GM23338 (cell line): Measurements from ENCODE around the gene STIM1.

Source experiments
- CREB1 ChIP-seq: fragments of 250-450 bp; sonication (Bioruptor Pico); IDR thresholded peaks from 2 replicates; pipeline ENCODE4 v1.5.0; 2020; ENCODE audit warnings: low read depth, mild to moderate bottlenecking, moderate library complexity
- CTCF ChIP-seq, 2 experiments: fragments of 200-600 bp in 1 of 2; sonication (generic) in 1 of 2; conservative IDR thresholded peaks; 2 replicates each; pipeline versions ENCODE4 v1.5.1 to v1.6.1; 2016 to 2017; ENCODE audit warnings: antibody characterized with exemption in 2 of 2, low read depth in 2 of 2, mild to moderate bottlenecking in 2 of 2, moderate library complexity in 1 of 2
- ETS1 ChIP-seq: IDR thresholded peaks from 2 replicates; pipeline ENCODE4 v1.6.1; 2016; ENCODE audit warnings: antibody characterized with exemption
- EZH2 ChIP-seq: fragments of 200-600 bp; sonication (generic); IDR thresholded peaks from one replicate; pipeline ENCODE4 v1.8.0; 2017; ENCODE audit warnings: antibody characterized with exemption, mild to moderate bottlenecking, low read depth; ENCODE audit not compliant: unreplicated experiment
- EZH2phosphoT487 ChIP-seq: fragments of 200-600 bp; sonication (generic); IDR thresholded peaks from one replicate; pipeline ENCODE4 v1.8.1; 2018; ENCODE audit warnings: antibody characterized with exemption; ENCODE audit not compliant: unreplicated experiment
- JUNB ChIP-seq: IDR thresholded peaks from one replicate; pipeline ENCODE4 v1.6.1; 2016; ENCODE audit warnings: antibody characterized with exemption; ENCODE audit not compliant: unreplicated experiment
- POLR2AphosphoS5 ChIP-seq: IDR thresholded peaks from 2 replicates; pipeline ENCODE4 v1.6.1; 2016; ENCODE audit warnings: antibody characterized with exemption, low read depth
- REST ChIP-seq: IDR thresholded peaks from one replicate; pipeline ENCODE4 v1.6.1; 2018; ENCODE audit warnings: antibody characterized with exemption; ENCODE audit not compliant: unreplicated experiment
- ZNF331 ChIP-seq: fragments of 250-450 bp; sonication (Bioruptor Pico); IDR thresholded peaks from 2 replicates; pipeline ENCODE4 v1.5.0; 2020; ENCODE audit warnings: low read depth, mild to moderate bottlenecking, moderate library complexity
- ZNF462 ChIP-seq: fragments of 250-450 bp; sonication (Bioruptor Pico); IDR thresholded peaks from 2 replicates; pipeline ENCODE4 v1.5.0; 2020; ENCODE audit warnings: mild to moderate bottlenecking, moderate library complexity

GRCh38 chr11:3882655-3883054 is 27.2 kb downstream of the STIM1 start:
- TF ChIP-seq EZH2 (no peak), REST (no peak), CTCF (conservative IDR thresholded peaks at IDR 0.05; ENCODE audit: low read depth in 2 of 2) (no peak), ETS1 (no peak), JUNB (no peak), CREB1 (CRISPR knock-in tag) (no peak), ZNF331 (CRISPR knock-in tag) (no peak), ZNF462 (CRISPR knock-in tag) (no peak), POLR2AphosphoS5 (no peak), EZH2phosphoT487 (no peak)
